Loucy (cell line): ENCODE measurements around the gene TNFAIP8.

Experiments used
- H2AFZ ChIP-seq: fragments of 200-600 bp; sonication (generic); 2 replicates; pipeline ENCODE4 v1.6.0; 2016; ENCODE audit warnings: antibody characterized with exemption, mild to moderate bottlenecking, low read length, moderate library complexity
- H3F3A ChIP-seq: fragments of 200-600 bp; 2 replicates; pipeline ENCODE4 v1.6.0; 2016; ENCODE audit warnings: antibody characterized with exemption, low read depth, mild to moderate bottlenecking
- H3K27me3 ChIP-seq: fragments of 200-600 bp; sonication (generic); 2 replicates; pipeline ENCODE4 v1.6.1; 2014; ENCODE audit warnings: low read length, mild to moderate bottlenecking; ENCODE audit not compliant: insufficient read depth, poor library complexity, severe bottlenecking
- H3K36me3 ChIP-seq: fragments of 200-600 bp; sonication (generic); 2 replicates; pipeline ENCODE4 v1.6.1; 2016; ENCODE audit warnings: low read length; ENCODE audit not compliant: insufficient read depth
- H3K4me1 ChIP-seq: fragments of 200-600 bp; sonication (generic); 2 replicates; pipeline ENCODE4 v1.5.1; 2014; ENCODE audit warnings: low read length, mild to moderate bottlenecking; ENCODE audit not compliant: insufficient read depth, poor library complexity, severe bottlenecking
- H3K4me2 ChIP-seq: fragments of 200-600 bp; sonication (generic); 2 replicates; pipeline ENCODE4 v1.6.0; 2014; ENCODE audit warnings: antibody characterized with exemption, low read length, low read depth, mild to moderate bottlenecking; ENCODE audit not compliant: poor library complexity, severe bottlenecking
- H3K4me3 ChIP-seq: fragments of 200-600 bp; sonication (generic); 2 replicates; pipeline ENCODE4 v1.5.1; 2014; ENCODE audit warnings: low read length, mild to moderate bottlenecking, mixed read lengths; ENCODE audit not compliant: poor library complexity, severe bottlenecking
- H3K79me2 ChIP-seq: fragments of 200-600 bp; sonication (generic); 2 replicates; pipeline ENCODE4 v1.6.1; 2014; ENCODE audit warnings: low read length; ENCODE audit not compliant: insufficient read depth
- H3K9ac ChIP-seq: fragments of 200-600 bp; sonication (generic); 2 replicates; pipeline ENCODE4 v1.6.0; 2014; ENCODE audit warnings: mild to moderate bottlenecking, low read depth, low read length, moderate library complexity; ENCODE audit not compliant: poor library complexity, severe bottlenecking
- H3K9me2 ChIP-seq: fragments of 200-600 bp; sonication (generic); replicated peaks from 2 replicates; pipeline ENCODE4 v1.6.1; 2016; ENCODE audit warnings: low read depth, low read length, mixed read lengths
- H3K9me3 ChIP-seq: fragments of 200-600 bp; sonication (generic); 2 replicates; pipeline ENCODE4 v1.6.1; 2014; ENCODE audit warnings: mild to moderate bottlenecking, antibody characterized with exemption, low read length, low read depth; ENCODE audit not compliant: insufficient read depth
- H4K20me1 ChIP-seq: fragments of 200-600 bp; sonication (generic); 2 replicates; pipeline ENCODE4 v1.6.0; 2014; ENCODE audit warnings: antibody characterized with exemption, low read length, mild to moderate bottlenecking; ENCODE audit not compliant: insufficient read depth, poor library complexity, severe bottlenecking
- EZH2phosphoT487 ChIP-seq: fragments of 200-600 bp; IDR thresholded peaks from 2 replicates; pipeline ENCODE4 v1.6.1; 2018; ENCODE audit warnings: antibody characterized with exemption, mild to moderate bottlenecking, moderate library complexity, borderline replicate concordance
- TF ChIP-seq, protein P1 (sequence below): fragments of 200-600 bp; sonication (generic); conservative IDR thresholded peaks from 2 replicates; pipeline ENCODE4 v1.5.1; 2014; ENCODE audit warnings: mild to moderate bottlenecking, antibody characterized with exemption, low read length

The TNFAIP8 gene

GRCh38 chr5:119316906-119317305, 38.9 kb upstream of the TNFAIP8 start:
- no peaks in the 10 kb centered on the region for H3K9me2 ChIP-seq
- H3K4me1 ChIP-seq = peaks cover 75% of the 10 kb centered on the region
- peaks cover 88% of the 10 kb centered on the region for H3K79me2 ChIP-seq
- H3K36me3 ChIP-seq = no peaks in the 10 kb centered on the region
- no peaks in the 10 kb centered on the region for H3K27me3 ChIP-seq
- H3K9me3 ChIP-seq = no peaks in the 10 kb centered on the region
- H3K4me2 ChIP-seq = no peak overlapping the region
- no peak overlapping the region for H3K4me3 ChIP-seq
- H4K20me1 ChIP-seq = no peaks in the 10 kb centered on the region
- H3F3A ChIP-seq = no peaks in the 10 kb centered on the region
- H2AFZ ChIP-seq = no peak overlapping the region
- no peak overlapping the region for H3K9ac ChIP-seq
- TF ChIP-seq, protein P1, sequence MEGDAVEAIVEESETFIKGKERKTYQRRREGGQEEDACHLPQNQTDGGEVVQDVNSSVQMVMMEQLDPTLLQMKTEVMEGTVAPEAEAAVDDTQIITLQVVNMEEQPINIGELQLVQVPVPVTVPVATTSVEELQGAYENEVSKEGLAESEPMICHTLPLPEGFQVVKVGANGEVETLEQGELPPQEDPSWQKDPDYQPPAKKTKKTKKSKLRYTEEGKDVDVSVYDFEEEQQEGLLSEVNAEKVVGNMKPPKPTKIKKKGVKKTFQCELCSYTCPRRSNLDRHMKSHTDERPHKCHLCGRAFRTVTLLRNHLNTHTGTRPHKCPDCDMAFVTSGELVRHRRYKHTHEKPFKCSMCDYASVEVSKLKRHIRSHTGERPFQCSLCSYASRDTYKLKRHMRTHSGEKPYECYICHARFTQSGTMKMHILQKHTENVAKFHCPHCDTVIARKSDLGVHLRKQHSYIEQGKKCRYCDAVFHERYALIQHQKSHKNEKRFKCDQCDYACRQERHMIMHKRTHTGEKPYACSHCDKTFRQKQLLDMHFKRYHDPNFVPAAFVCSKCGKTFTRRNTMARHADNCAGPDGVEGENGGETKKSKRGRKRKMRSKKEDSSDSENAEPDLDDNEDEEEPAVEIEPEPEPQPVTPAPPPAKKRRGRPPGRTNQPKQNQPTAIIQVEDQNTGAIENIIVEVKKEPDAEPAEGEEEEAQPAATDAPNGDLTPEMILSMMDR = no peak
- TF ChIP-seq EZH2phosphoT487 = no peak

DNA sequence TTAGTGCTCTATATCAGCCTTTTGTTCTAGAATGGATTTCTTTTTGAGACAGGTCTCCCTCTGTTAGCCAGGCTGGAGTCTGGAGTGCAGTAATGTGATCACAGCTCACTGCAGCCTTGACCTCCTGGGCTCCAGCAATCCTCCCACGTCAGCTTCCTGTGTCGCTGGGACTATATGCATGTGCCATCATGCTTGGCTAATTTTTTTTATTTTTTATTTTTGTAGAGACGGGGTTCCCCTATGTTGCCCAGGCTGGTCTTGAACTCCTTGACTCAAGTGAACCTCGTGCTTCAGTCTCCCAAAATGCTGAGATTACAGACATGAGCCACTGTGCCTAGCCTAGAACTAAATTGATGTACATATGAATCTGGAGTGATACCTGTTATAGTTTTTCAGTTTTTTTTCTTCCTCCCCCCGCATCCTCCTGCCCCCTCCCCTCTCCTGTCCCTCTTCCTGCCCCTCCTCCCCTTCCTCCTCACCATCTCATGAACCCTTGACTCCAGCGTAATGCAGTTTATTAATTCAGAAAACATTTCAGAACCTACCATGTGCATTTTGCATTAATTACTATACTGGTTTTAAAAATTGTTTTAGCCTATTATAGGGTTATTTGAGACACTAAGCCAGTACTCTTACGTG, 37.4 kb upstream of the TNFAIP8 start:
- Histone ChIP-seq H3F3A (no peaks in the 10 kb centered on the region), H3K9ac (peak overlapping the region; percentile 26), H3K79me2 (peaks cover 88% of the 10 kb centered on the region), H3K9me3 (no peaks in the 10 kb centered on the region), H3K36me3 (no peaks in the 10 kb centered on the region), H3K27me3 (no peaks in the 10 kb centered on the region), H3K4me2 (peak overlapping the region; percentile 35), H3K4me3 (no peak overlapping the region), H3K9me2 (no peaks in the 10 kb centered on the region), H2AFZ (no peak overlapping the region), H3K4me1 (peaks cover 75% of the 10 kb centered on the region), H4K20me1 (peaks cover under 1% of the 10 kb centered on the region)
- TF ChIP-seq, protein P1 = no peak
- no peak for TF ChIP-seq EZH2phosphoT487

- H3K27me3 ChIP-seq = no peaks in the 10 kb centered on the region
- H2AFZ ChIP-seq = no peak overlapping the region
- no peaks in the 10 kb centered on the region for H3K9me2 ChIP-seq
- peaks cover 71% of the 10 kb centered on the region for H3K4me1 ChIP-seq
- no peak overlapping the region for H3K4me2 ChIP-seq
- H3K79me2 ChIP-seq = peaks cover 87% of the 10 kb centered on the region
- no peak for TF ChIP-seq EZH2phosphoT487
- TF ChIP-seq, protein P1 = no peak
- H3K36me3 ChIP-seq = no peaks in the 10 kb centered on the region
- no peak overlapping the region for H3K4me3 ChIP-seq
- H3K9me3 ChIP-seq = no peaks in the 10 kb centered on the region
- H4K20me1 ChIP-seq = peaks cover 4% of the 10 kb centered on the region
- no peaks in the 10 kb centered on the region for H3F3A ChIP-seq
- H3K9ac ChIP-seq = peak overlapping the region; percentile 26
Measured at GRCh38 chr5:119319401-119319800, 36.4 kb upstream of the TNFAIP8 start.
